Suppressor macrophage treated with lipopolysaccharide for 4 hours (primary cell): ENCODE data around the gene SLC39A8.
"Not testable (repeated sequence)": the region's sequence is repeated elsewhere in the genome, so short reads cannot be mapped to it uniquely, and the experiment has no call there.

ENCODE experiments used
- DNase-seq: peaks from one replicate; pipeline ENCODE4 v3.0.0-alpha.2; 2020

Gene SLC39A8

DNA sequence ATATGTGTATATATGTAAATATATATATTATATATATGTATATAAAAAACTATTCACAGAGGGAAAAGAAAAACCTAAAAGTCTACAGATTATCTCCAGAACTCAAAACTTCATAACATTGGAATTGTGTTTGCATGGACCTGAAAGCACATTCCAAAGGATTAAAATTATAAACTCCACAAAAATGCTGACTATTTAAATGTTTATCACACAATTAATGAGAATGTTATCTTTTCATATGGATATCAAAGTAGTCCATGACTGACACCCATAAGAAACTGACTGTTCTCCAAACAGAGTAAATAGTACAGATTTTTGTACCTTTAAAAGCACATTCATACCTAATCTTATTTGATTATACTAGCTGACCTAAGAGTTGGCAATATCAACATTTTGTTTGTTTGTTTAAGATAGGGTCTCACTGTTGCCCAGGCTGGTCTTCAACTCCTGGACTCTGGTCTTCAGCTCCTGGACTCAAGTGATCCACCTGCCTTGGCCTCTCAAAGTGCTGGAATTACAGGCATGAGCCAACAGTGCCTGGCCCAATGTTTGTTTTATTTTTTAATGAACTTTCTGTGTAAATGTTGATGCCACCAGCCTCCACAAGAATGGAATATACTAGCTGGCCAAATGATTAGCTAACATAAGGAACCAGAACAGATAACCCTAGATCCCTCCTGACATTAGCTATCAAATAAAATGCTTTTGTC, 50.0 kb downstream of the SLC39A8 start:
- DNase-seq = no peak

DNA sequence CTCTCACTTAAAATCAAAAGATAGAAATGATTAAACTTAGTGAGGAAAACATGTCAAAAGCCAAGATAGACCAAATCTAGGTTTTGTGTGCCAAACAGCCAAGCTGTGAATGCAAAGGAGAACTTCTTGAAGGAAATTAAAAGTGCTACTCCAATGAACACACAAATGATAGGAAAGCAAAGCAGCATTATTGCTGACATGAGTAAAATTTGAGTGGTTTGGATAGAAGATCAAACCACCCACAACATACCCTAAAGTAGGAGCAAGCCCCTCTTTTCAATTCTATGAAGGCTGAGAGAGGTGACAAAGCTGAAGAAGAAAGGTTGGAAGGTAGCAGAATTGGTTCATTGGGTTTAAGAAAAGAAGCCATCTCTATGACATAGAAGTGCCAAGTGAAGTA, 56.8 kb downstream of the SLC39A8 start:
- no peak for DNase-seq

DNA sequence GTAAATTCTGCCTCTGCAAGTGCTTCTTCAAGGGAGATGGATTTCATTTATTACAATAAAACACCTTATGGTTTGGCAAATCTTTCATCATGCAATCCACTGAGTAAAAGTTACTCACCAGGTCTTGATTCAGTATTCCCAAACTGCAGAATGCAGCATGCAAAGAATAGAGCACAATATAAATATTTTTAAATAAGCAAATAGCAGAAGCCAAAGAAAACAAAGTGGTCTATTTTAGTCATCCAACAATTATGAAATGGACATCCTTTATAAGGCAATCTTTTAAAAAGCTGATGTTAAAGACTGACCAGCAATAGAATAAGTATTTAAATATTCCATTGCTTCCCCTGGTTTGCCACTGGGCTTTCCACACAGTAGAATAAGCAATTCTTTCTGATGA, 59.5 kb downstream of the SLC39A8 start:
- no peak for DNase-seq

DNA sequence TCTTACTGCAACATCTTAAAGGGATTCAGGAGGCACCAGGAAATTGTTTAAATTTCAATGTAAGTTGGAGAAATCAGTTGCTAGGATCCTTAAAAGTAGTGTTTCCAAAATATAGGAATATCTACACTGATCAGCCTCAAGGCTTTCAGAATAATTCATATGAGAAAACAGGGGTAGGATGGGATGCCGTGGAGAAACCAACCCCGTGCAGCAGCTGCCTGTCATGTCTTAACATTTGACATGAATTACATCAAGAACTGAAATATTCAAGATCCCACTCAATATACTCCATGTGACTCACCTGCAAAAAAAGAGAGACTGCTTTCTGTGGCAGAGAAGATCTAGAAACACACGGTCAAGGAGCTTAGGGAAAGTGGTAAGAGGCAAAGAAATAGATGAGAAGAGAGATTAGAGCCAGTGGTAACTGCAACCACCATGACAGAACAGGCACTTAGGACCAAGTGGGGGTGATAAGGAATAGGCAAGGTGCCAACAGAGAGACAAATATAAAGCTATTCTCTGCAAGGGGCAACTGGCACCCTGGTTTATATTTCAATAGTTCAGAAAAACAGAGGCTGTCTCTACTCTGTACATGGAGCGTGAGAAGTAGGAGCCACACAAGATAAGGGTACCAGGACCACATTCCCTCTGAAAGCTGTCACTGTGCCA, 64.0 kb downstream of the SLC39A8 start:
- DNase-seq = no peak

DNA sequence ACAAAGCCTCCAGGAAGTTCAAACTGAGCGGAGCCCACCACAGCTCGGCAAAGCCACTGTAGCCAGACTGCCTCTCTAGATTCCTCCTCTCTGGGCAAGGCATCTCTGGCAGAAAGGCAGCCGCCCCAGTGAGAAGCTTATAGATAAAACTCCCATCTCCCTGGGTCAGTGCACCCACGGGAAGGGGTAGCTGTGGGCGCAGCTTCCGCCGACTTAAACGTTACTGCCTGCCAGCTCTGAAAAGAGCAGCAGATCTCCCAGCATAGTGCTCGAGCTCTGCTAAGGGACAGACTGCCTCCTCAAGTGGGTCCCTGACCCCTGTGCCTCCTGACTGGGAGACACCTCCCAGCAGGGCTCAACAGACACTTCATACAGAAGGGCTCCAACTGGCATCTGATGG, 72.0 kb downstream of the SLC39A8 start:
- DNase-seq = not testable (repeated sequence)

DNA sequence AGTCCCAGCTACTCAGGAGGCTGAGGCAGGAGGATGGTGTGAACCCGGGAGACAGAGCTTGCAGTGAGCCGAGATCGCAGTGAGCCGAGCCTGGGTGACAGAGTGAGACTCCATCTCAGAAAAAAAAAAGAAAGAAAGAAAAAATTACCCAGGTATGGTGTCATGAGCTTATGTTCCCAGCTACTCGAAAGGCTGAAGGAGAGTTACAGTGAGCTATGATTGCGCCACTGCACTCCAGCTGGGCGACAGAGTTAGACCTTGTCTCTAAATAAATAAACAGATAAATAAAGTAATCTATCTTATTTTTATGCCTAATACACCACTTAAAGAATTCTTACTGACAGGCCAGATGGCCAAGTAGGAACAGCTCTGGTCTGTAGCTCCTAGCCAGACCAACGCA, 73.0 kb downstream of the SLC39A8 start:
- no peak for DNase-seq

DNA sequence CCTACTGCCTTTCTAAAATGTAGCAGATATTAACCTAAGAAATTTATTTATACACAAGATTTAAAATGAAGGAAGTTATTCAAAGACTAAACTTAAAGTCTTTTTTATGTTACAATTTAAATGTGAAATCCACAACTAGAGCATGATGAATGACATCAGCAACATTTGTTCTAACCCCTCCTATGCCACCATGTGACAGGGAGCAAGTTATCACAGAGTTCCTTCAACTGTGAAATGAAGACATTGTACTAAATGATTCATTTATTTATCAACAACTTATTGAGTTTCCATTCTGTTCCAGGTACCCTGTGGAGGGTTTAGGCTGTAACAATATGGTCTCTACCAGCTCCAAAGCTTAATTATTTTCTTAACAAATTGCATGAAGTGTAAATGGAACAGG, 76.9 kb downstream of the SLC39A8 start:
- DNase-seq = peak; percentile 32

DNA sequence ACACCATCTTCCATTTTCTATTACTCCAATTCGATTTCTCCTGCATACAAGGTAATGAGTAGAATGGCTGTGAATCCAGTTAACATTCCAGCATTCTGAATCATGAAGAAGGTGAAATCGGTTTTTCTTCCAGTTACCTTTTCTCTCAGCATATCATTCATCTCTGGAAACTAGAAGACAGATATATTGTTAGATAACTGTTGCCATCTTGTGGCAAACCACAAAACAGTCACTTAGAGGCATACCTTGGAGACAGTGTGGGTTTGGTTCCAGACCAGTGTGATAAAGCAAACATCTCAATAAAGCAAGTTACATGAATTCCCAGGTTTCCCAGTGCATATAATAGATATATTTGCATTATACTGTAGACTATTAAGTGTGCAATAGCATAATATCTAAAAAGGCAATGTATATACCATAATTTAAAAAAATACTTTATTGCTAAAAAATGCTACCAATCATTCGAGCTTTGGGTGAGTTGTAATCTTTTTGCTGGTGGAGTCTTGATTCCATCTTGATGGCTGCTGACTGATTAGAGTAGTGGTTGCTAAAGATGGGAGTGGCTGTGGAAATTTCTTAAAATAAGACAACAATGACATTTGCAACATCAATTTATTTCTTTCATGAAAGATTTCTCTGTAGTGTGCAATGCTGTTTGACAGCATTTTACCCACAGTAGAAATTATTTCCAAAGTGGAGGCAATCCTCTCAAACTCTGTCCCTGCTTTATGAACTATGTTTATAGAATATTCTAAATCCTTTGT, 82.1 kb downstream of the SLC39A8 start:
- DNase-seq = no peak

DNA sequence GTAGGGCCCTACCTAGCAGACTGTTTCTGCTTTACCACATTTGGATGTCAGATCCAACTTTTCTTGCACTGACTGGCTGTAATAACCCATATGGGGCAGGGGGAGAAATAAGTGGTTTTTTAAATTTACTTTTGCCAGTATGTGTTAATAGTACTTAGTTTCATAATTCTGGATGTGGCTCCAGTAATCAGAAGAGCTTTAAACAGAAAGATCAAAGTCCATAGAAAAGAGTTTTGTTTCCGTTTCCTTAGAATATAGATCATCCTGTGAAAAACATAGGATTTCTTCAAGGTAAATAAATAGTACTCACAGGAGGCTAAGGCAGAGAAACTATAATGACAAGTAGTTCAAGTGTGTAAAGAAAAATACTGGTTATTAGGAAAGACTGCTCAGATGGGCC, 85.6 kb downstream of the SLC39A8 start:
- DNase-seq = no peak

DNA sequence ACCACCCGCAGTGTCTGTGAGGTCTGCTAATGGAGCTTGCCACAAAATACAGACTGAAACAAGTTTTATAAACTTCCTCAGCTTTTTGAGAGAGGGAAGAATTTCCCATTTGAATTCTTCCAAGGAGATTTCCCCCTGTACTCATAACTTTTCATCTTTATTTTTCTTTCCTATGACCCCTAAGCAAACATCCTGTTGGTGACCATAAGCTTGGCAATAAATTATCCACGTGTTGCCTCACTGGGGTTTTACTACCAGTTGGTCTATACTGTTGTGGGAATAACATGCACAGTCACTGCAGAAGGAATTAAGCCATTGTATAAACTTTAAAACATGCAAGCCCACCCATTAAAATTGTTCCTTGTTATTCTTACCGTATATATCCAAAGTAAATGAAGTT, 86.2 kb downstream of the SLC39A8 start:
- no peak for DNase-seq

DNA sequence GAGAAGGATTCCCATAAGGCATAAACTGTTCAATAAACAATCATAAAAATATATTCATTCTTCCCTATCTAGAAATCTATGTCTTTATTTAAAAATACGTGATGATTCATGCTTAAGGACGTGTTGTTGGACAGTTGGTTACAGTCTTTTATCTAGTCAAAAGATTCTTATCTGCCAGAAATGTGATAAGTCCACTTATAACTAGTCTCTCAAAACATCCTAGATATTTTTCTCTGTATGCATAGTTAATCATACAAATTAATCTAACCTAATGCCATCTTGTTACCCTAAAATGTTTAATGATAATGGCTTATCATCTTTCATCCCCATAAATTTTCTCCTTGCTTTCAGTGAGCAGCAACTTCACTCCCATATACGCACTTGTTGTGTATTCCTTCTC, 89.0 kb downstream of the SLC39A8 start:
- no peak for DNase-seq

DNA sequence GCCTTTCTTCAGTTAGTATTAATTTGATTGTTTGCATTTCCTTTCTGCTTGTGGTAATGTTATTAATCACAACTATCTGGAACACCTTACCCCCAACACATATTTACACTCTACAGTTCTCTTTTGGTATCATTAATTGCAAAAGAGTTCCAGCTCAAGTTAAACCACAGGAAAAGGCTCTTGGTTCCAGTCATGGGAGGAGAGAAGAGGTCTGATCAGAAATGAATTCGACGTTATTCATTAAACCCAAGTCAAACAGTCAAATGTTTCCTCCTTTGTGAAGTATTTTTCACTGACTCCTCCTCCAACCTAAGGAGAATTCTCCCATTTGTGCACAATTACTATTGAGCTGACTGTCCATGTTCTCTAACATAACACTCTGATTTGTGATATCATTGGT, 91.4 kb downstream of the SLC39A8 start:
- no peak for DNase-seq

DNA sequence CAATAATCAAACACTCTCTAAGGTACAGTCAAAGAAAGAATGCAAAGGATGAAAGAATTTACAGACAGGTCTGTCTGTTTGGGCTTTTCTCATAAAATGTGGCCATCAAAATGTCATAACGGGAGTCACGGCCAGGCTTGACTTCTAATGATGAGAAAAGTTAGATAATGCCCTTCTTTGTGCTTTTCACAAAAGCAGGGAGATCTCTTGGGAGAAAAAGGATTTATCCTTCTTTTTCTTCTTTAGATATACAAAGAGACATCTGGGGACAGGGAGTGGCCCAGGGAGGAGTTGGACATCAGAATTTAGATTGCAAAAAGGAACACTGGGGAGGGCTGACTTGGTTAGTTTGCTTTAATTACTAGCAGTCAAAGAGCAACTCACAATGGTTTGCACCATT, 93.1 kb downstream of the SLC39A8 start:
- no peak for DNase-seq

DNA sequence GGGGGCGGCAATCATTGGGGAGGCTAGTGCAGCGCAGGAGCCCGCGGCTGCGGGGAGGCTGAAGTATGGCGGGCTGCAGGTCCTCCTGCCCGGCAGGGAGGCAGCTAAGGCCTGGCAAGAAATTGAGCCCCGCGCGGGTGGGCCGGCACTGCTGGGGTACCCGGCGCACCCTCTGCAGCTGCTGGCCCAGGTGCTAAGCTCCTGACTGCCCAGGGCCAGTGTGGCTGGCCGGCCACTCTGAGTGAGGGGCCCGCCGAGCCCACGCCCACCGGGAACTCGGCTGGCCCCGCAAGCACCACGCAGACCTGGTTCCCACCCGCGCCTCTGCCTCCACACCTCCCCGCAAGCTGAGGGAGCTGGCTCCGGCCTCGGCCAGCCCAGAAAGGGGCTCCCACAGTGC, 94.9 kb downstream of the SLC39A8 start:
- DNase-seq = no peak

DNA sequence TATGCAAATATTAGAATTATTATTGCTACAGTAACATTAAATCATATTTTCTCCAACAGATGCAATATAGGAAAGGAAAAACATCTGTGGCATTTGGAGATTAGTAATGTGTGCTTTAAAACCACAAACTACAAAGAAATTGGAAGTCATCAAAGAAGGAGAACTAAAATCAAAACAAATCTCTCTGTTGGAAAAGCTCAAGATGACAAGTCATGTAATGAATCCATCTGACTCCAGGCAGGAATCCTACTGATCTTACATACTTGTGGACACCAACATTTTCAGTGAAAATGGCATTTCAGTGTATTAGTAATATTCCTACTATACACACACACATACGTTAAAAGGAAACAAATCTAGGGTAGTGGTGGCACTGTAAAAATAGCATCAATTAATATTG, 98.2 kb downstream of the SLC39A8 start:
- no peak for DNase-seq

DNA sequence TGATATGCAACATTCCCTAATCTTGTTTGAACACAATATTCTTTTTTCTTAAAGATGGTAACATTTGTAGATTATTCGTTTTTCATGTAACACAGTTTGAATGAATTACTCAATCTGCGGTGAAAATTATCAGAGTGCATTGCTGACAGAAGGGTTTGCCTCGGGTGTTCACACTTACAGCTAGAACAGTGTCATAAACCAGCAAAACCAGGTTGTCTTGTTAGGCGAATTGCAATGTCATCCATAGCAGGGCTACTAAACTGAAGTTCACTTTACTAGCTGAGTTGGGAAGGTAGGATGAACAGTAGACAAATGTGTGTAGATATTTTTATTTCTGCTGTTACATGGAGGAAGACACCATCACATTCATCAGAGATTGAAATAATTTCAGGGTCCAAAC, 98.9 kb downstream of the SLC39A8 start:
- DNase-seq = no peak

DNA sequence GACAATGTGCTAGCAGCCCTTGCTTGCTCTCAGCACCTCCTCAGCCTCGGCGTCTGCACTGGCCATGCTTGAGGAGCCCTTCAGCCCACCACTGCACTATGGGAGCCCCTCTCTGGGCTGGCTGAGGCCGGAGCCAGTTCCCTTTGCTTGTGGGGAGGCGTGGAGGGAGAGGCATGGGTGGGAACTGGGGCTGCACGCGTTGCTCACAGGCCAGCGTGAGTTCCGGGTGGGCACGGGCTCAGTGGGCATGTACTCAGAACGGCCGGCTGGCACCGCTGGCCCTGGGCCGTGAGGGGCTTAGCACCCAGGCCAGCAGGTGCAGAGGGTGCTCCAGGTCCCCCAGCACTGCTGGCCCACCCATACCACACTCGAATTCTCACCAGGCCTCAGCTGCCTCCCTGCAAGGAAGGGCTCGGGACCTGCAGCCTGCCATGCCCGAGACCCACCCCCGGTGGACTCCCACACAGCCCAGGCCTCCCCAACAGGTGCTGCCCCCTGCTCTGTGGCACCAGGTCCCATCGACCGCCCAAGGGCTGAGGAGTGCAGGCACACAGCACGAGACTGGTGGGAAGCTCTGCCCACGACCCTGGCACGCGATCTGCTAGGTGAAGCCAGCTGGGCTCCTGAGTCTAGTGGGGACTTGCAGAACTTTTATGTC, 100.3 kb downstream of the SLC39A8 start:
- no peak for DNase-seq

DNA sequence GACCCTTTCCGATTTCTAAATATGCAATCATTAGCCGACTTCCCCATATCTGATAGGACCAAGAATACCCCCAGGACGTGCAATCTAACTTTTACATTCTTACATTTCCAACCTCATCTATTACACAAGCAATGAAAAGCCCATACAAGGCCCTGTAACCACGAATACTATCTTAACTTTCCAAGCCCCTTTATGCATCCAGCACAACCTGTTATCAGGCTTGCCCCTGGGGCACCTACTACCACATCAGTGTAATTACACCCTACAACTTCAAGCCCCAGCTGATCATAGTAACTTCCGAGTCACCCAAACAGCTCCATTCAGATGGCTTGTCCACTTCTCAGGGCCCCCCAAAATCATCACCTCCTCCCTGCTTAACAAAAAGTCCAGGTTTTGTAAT, 102.0 kb downstream of the SLC39A8 start:
- DNase-seq = not testable (repeated sequence)

DNA sequence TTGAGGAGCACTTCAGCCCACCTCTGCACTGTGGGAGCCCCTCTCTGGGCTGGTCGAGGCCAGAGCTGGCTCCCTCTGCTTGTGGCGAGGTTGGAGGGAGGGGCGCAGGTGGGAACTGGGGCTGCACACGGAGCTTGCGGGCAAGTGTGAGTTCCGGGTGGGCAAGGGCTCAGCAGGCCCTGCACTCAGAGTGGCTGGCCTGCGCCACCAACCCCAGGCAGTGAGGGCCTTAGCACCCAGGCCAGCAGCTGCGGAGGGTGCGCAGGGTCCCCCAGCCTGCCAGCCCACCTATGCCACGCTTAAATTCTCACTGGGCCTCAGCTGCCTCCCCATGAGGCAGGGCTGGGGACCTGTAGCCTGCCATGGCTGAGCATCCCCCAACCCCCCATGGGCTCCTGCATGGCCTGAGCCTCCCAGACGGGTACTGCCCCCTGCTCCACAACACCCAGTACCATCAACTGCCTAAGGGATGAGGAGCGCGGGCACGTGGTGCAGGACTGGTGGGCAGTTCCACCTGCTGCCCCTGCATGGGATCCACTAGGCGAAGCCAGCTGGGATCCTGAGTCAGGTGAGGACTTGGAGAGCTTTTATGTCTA, 110.9 kb downstream of the SLC39A8 start:
- DNase-seq = no peak

DNA sequence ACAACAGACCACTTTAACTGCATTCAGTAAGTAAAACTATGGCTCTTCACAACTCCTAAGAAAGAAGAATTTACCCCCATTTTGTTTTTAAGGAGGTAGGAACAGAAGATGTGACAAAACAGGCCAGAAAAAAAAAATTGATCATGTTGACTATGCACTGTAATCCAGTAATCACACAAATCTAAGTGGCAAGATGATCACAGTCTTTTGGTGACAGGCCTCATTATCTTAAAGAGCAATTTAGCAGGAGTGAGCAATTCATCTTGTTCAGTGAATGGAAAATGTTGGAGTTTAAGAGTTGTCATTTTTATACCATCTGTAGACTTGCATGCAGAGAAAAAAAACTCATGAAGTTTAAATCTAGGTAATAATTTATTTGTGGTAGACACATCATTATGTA, 115.1 kb downstream of the SLC39A8 start:
- DNase-seq = no peak

DNA sequence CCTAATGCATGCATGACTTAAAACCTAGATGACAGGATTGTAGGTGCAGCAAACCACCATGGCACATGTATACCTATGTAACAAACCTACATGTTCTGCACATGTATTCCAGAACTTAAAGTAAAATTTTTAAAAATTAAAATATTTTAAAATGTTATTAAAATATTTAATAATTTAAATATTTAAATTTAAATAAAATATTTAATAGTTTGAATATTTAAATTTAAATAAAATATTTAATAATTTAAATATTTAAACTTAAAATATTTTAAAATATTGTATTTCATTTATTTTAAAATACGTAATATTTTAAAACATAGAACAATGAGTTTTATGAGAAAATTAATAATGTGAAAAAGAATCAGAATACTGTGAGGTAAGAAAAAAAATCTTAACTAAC, 117.9 kb downstream of the SLC39A8 start:
- no peak for DNase-seq

DNA sequence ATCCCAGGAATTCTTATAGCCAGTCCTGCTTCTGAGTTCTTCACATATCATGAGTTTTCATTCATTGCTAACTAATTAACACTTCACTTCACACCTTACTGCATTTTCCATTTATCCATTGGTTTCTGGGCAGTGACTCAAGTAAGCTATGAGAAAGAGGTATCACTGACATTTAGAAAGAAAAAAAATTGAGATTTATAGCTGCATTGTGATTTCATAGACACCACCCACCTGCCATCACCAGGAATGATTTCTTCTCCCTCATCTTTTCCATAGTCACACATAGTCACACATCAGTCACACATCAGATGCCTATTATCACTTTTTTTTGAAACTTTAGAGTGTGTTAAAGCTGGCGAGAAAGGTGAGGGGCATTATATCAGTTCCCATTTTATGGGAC, 121.8 kb downstream of the SLC39A8 start:
- no peak for DNase-seq

DNA sequence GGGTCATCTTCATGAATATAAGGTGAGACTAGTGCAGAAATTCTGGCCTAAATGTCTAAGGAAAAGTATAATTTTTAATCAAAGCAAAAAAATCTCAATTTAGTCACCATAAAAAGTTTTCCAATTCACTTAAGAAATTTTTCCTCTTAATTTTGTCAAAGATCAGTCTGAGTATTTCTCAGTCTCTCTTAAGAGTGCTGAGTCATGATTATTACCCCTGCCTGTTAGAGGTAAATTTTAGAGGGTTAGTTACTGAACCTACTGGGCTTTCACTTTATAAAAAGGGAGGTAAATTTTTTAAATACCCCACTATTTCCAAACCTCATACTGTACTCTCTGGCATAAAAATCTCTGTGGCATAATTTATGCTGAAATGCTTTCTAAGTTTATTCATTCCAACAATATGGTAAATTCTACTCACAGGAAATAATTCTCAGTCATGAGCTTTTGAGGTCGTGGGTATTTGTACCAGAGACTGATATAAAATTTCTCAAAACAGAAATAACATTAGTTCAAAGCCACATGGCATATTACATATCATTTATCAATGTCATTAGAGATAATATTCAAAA, 122.4 kb downstream of the SLC39A8 start:
- DNase-seq = no peak
